ENCODE results near the gene CTTN. TPM values are rescaled to one million over a fixed set of nuclear protein-coding genes. Genes with fewer than 3 reads are reported as not detected.

Gene CTTN
- total and polyA plus RNA-seq, 2 of the 13 experiments (the other 11 are each of a cell fraction or from before 2014, with no cell fraction given) = 84.4 to 114 TPM

GRCh38 chr11:70399681-70400112 is 1.4 kb downstream of the CTTN start (continued):
- TF ChIP-seq ZNF609 (CRISPR knock-in tag; IDR thresholded peaks at IDR 0.05; ENCODE audit: borderline replicate concordance) (no peak), RXRB (CRISPR knock-in tag; IDR thresholded peaks at IDR 0.05; ENCODE audit: borderline replicate concordance) (peak; percentile 36; the same call in 1 of the 2 replicates), NR2F6 (IDR thresholded peaks at IDR 0.05) (0 out of 2 replicates have a peak, but pooled peaks have one; percentile 0), NR2F6 (CRISPR knock-in tag; IDR thresholded peaks at IDR 0.05) (no peak), HMG20B (CRISPR knock-in tag; conservative IDR thresholded peaks at IDR 0.05) (0 out of 2 replicates have a peak, but pooled peaks have one; percentile 20), HOXA7 (CRISPR knock-in tag; IDR thresholded peaks at IDR 0.05) (no peak), MYPOP (CRISPR knock-in tag; IDR thresholded peaks at IDR 0.05) (peak; percentile 71; the same call in 1 of the 2 replicates), SIX4 (CRISPR knock-in tag; IDR thresholded peaks at IDR 0.05) (no peak), MTERF4 (CRISPR knock-in tag; IDR thresholded peaks at IDR 0.05) (no peak), GATAD2A (CRISPR knock-in tag; IDR thresholded peaks at IDR 0.05) (peak; percentile 65; the same call in 1 of the 2 replicates), ESRRA (CRISPR knock-in tag; IDR thresholded peaks at IDR 0.05; ENCODE audit: low read depth) (0 out of 2 replicates have a peak, but pooled peaks have one; percentile 39), THRA (CRISPR knock-in tag; IDR thresholded peaks at IDR 0.05; ENCODE audit: borderline replicate concordance) (peak; percentile 12; the same call in 1 of the 2 replicates), TFDP2 (CRISPR knock-in tag; IDR thresholded peaks at IDR 0.05) (0 out of 2 replicates have a peak, but pooled peaks have one; percentile 18), SOX5 (CRISPR knock-in tag; IDR thresholded peaks at IDR 0.05; ENCODE audit: borderline replicate concordance) (0 out of 2 replicates have a peak, but pooled peaks have one; percentile 26), ZNF441 (CRISPR knock-in tag; IDR thresholded peaks at IDR 0.05; ENCODE audit: borderline replicate concordance) (no peak), ARID3A (IDR thresholded peaks at IDR 0.05; ENCODE audit: low read depth, low read length) (no peak), CEBPG (CRISPR knock-in tag; IDR thresholded peaks at IDR 0.05) (no peak), HMG20A (CRISPR knock-in tag; IDR thresholded peaks at IDR 0.05; ENCODE audit: borderline replicate concordance) (peak; percentile 34; the same call in 1 of the 2 replicates)

Measured in HepG2 (cell line).